VCaP (cell line): ENCODE results near the gene GAP43.

ENCODE experiments used
- H3K27ac ChIP-seq: fragments of 450-650 bp; 2 replicates; pipeline ENCODE4 v1.5.1; 2017
- TF ChIP-seq, protein P1 (sequence below): fragments of 450-650 bp; conservative IDR thresholded peaks from 2 replicates; pipeline ENCODE4 v1.5.1; 2017; ENCODE audit warnings: mild to moderate bottlenecking, moderate library complexity

Gene GAP43

DNA sequence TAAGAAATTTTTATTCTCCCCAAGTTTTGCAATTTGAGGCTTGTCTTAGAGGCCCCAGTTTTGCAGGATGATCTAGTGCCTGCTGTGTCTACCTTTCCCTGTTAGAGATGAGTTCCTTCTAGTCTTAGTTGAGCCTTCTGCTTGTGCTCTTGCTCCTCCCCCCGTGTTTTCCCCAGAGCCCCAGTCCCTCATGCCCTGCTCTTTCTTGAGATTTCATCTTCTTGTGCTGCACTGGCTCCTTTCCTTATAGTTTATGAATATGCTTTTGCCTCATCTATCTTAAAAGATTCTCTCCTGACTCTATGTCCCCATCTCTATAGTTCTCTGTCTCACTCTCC lies 4.7 kb downstream of the GAP43 start:
- TF ChIP-seq, protein P1, sequence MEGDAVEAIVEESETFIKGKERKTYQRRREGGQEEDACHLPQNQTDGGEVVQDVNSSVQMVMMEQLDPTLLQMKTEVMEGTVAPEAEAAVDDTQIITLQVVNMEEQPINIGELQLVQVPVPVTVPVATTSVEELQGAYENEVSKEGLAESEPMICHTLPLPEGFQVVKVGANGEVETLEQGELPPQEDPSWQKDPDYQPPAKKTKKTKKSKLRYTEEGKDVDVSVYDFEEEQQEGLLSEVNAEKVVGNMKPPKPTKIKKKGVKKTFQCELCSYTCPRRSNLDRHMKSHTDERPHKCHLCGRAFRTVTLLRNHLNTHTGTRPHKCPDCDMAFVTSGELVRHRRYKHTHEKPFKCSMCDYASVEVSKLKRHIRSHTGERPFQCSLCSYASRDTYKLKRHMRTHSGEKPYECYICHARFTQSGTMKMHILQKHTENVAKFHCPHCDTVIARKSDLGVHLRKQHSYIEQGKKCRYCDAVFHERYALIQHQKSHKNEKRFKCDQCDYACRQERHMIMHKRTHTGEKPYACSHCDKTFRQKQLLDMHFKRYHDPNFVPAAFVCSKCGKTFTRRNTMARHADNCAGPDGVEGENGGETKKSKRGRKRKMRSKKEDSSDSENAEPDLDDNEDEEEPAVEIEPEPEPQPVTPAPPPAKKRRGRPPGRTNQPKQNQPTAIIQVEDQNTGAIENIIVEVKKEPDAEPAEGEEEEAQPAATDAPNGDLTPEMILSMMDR = no peak
- no peak overlapping the region for H3K27ac ChIP-seq

- no peak overlapping the region for H3K27ac ChIP-seq
- TF ChIP-seq, protein P1 = no peak
Observed at GRCh38 chr3:115630850-115631249, 7.5 kb downstream of the GAP43 start.

GRCh38 chr3:115632026-115632425 lies 8.7 kb downstream of the GAP43 start:
- TF ChIP-seq, protein P1 = no peak
- H3K27ac ChIP-seq = no peak overlapping the region

DNA sequence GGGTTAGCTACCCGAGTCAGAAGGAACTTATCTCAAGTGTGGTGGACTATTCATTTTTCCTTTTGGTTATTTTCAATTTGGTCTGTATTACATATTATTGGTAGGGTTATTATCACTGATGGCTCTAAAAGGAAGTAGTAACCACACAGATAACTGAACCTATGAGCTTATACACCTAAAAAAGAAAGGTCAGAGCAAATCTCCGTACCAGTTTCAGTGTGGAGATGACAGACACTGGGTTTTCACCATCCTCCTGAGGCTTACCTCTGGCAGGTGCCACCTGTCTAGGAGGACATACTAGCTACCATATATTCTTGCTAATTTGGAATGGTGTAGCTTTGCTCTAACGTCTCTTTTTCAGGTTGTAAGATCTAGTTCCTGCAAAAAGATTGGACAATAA lies 10.2 kb downstream of the GAP43 start:
- H3K27ac ChIP-seq = no peak overlapping the region
- TF ChIP-seq, protein P1 = no peak

GRCh38 chr3:115634052-115634451 lies 10.7 kb downstream of the GAP43 start:
- H3K27ac ChIP-seq = no peak overlapping the region
- TF ChIP-seq, protein P1 = no peak

GRCh38 chr3:115635406-115635805 lies 12.1 kb downstream of the GAP43 start:
- no peak overlapping the region for H3K27ac ChIP-seq
- TF ChIP-seq, protein P1 = no peak

DNA sequence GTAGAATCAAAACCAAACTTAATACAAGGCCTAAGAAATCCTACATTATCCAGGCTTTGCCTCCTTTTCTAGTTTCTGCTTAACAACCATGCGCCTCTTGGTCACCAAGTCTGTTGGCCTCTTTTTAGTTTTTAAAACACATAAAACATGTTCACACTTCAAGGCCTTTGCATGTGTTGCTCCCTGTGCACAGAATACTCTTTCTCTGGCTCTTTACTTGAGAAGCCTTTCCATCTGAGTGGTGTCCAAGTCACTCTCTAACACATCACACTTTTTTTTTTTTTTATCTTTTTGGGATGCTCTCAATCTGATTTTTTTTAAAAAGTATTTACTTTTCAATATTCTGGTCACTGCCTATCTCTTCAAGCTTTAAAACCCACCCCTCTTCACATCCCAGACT lies 14.9 kb downstream of the GAP43 start:
- H3K27ac ChIP-seq = no peak overlapping the region
- TF ChIP-seq, protein P1 = no peak

DNA sequence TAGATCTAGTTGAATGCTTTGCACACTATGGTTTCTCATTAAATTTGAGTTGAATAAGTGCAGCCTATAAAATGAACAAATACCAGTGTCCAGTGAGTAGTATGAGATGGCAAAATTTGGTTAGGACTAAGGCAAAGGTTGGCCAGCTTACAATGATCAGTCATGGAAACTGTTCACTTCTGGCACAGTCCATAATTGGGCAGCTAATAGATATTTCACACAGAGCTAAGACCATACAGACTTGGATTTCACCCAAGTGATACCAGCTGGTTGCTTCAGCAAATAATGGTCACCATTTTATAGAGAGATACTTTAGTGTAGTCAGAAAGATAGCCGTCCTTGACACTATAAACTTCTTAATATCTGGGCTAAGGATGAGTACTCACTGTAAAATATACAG lies 15.7 kb downstream of the GAP43 start:
- H3K27ac ChIP-seq = no peak overlapping the region
- TF ChIP-seq, protein P1 = no peak
